NCI-H146 (cell line): Measurements from ENCODE around the gene ASB10.

Experiments used
- DNase-seq: peaks from one replicate; lab custom pipeline; 2025; lab: John Stamatoyannopoulos, UW

Gene ASB10

GRCh38 chr7:151210087-151210854 lies 23.2 kb upstream of the ASB10 start, which contains the start of gene H2BK1:
H2BK1 (minus strand) TSS chr7:151210488; CDS start chr7:151210318, 170 bp downstream.
- no peak for DNase-seq

DNA sequence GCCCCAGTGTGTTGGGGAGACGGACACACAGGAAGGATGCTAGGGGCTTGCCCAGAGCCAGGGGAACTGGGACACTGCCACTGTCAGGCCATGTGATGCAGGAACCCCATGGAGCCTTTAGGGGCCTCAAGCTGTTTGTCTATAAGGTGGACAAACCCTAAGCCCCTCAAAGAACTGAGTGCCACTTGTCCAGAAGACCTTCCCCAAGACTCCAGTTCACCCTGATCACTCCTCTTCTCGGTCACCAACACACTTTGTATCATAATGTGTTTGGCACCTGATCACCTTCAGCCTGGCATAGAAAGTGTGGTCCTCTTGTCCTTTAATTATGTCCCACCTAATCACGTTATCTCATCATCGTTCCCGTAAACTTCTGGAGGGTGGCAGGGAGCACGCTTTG lies 22.5 kb upstream of the ASB10 start:
- DNase-seq = no peak

DNA sequence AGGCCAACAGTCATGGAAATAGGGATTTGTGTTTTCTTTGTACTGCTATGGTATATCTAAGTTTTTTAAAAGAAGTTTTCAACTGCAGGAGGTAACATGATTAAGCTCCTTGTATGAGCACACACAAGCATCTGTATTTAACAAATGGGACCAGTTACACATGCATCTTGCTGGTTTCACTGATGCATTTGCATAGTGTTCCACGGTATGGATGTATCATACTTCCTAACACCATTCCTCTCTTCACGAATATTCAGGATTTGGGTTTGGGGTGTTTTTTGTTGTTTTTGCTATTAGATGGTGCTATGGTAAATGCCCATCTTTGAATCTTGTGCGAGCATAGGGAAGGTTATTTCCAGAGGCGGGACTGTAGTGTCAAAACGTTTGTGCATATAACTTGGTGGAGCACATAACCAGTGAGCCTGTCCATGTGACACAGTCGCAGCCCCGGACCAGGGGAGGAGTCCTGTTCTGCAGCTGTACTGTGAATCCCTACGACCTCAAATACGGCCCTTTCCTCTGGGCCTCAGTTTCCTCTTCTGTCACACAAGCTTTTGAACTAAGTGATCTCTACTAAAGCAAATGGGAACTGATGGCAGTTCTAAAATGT lies 21.3 kb upstream of the ASB10 start:
- no peak for DNase-seq

DNA sequence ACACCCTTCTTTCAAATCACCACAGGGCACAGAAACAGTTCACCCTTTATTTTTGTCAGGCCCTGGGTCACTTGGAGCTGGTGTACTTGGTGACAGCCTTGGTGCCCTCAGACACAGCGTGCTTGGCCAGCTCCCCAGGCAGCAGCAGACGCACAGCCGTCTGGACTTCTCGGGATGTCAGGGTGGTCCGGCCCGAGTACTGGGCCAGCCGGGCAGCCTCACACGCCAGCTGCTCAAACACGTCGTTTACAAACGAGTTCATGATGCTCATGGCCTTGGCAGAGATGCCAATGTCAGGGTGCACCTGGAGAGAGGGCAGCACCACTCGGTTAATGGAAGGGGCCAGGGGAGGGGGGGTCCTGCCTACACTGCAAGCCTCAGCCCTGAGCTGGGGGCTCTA lies 20.8 kb upstream of the ASB10 start:
- DNase-seq = no peak

DNA sequence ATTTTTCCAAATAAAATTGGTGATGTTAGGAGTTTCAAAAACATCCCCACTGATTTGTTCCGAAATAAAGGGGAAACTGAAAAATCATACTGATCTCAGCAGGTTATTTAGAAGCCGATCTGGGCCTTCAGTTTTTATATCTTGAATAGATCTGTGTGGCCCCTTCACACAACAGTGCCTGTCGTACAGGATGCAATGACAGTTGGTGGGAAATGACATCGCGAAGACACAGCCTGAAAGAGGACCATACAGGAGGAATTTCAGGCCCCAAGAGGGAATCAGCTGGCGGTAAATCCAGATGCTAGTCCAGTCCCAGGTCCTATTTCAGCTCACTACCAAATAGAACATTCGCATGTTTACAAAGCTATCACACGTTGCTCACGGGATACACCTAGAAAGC lies 20.3 kb upstream of the ASB10 start:
- DNase-seq = no peak

- no peak for DNase-seq
Measured at GRCh38 chr7:151206914-151207313, 19.9 kb upstream of the ASB10 start.

DNA sequence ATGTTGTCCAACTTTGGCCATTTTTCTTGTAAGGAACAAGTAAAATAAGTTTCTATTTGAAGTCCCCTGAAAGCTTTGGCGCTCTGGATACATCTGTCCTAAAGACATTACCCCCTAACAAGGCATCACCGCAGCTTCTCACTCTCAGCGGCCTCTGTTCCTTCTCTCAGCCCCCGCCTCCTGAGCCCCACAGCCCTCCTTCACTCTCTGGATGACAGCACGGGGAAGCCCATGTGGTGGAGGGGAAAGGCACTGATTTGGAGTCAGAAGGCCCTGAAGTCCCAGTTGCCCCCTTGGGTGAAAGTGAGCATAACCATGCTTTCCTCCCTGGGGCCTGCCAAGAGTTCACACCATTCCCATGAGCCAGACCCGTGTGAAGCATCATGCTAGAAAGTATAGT lies 18.7 kb upstream of the ASB10 start:
- no peak for DNase-seq

DNA sequence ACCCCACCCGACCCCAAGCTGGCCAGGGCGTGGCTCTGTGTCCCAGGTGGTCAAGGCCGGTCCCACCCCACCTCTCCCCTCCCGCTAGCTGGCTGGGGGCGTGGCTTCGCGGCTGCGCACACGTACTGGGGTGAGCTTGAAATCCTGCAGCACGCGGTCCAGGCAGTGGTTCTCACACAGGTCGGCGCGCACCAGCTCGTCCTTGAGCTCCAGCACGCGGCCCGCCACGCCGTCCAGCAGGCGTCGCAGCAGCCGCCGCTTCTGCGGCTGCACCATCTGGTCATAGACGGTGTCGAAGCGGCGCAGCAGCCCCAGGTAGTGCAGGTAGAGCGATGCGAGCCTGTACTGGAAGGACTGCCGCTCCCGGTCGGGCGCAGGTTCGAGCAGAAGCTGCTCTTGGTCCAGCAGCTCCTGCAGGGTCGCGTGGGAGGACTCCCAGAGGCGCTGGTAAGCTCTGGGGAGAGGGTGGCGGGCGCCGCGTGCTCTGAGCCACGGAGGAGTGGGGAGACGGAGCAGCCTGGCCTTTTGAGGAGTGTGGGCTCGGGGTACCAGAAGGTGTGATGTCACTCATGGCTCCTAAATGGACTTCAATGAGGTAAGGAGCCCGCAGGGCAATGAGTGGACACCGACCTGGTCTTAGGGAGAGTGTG lies 17.5 kb upstream of the ASB10 start:
- peak; percentile 28 for DNase-seq

DNA sequence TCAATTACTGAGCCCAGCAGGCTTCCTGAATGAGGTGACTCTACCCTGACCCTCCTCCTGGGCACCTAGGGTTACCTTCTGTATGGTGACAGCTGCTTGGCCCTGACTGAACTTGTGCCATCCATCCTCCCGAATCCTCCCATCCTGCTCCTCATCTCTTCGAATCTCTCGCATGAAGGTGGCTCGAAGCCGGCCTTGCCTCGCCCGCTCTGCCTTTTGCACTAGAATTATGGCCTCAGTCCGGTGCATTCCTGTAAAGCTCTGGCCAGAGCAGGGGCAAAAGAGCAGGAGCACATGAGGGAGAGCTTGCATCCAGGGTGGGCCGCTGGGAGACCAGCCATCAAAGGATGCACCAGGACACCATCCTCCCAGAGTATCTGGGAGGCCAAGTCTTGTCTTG lies 15.8 kb upstream of the ASB10 start:
- DNase-seq = no peak

DNA sequence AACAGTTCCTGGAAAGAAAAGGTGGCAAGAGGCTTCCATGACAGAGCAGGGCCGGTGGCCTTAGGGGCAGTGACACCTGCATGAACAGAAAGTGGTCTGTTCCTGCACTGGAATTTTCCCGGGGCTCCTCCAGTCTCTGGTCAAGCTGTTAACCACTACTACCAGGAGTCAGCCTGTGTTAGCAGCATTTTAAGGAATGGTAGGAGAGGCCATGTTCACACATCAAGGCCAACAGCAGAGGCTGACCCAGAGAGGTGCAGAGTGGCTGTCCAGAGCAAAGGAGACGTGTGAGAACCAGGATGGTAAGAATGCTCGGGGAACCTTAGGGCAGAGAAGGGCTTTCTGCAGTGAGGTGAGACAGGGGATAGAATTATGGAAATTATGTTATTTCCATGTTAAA lies 14.7 kb upstream of the ASB10 start:
- DNase-seq = no peak

DNA sequence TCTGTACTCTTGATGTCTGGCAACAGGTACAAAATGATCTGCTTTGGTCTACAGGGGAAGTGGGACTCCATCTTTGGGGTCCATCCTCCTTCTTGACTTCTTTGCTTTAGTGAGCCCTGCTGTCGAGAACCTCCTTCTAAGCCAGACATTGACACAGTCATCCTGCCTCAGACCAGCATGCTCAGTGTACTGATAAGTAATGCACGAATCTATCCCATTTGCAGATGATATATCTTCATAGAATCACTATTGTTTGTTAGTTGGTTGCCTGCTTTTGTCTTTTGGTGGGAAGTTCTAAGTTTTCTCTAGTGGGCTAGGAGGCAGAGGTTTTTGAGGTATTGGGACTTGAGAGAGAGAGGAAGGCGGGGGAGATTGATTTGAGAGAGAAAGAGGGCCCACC lies 14.3 kb upstream of the ASB10 start:
- no peak for DNase-seq

DNA sequence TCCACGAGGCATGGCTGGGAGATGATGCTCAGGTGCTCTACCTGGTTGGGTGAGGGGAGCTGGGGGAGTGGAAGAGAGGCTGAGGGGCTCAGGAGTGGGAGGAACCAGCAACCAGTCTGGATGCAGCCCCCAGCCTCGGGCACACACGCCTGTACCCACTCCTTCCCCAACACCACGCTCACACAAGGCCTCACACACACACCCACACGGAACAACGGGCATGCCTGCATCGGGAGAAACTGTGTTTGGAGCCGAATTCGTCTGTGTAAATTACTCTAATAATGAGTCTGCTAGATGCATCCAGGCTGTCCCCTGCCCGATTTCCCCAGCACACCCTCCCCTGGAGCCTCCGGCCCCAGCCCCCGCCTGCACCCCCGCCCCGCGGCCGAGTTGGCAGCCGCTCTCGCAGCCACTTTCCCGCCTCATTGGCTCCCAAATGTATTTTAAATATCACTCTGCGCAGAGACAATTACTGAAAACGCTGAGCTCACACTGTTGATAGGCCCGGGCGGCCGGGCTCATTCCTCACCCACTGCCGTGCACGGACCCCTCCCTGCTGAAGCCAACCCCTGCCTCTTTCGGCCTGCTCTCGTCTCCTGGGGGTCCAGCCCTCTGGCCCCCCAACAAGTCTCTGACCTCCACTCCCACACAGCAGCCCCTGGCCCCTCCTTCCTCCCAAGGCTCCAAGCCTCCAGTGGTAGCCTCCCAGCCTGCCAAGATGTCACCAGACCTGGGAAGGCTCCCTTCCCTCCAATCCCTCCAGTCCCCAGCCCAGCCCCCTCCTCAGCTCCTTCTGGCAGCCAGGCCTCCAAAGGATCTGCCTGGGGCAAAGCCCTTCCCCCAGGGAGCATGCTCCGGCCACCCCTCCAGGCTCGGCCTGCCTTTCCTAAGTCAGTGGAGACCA lies 12.1 kb upstream of the ASB10 start:
- DNase-seq = peak; percentile 25

- DNase-seq = no peak
Measured at GRCh38 chr7:151197932-151198331, 10.9 kb upstream of the ASB10 start.

- no peak for DNase-seq
Measured at GRCh38 chr7:151195616-151196450, 8.8 kb upstream of the ASB10 start.

- DNase-seq = no peak
Measured at GRCh38 chr7:151194188-151194587, 7.1 kb upstream of the ASB10 start.

DNA sequence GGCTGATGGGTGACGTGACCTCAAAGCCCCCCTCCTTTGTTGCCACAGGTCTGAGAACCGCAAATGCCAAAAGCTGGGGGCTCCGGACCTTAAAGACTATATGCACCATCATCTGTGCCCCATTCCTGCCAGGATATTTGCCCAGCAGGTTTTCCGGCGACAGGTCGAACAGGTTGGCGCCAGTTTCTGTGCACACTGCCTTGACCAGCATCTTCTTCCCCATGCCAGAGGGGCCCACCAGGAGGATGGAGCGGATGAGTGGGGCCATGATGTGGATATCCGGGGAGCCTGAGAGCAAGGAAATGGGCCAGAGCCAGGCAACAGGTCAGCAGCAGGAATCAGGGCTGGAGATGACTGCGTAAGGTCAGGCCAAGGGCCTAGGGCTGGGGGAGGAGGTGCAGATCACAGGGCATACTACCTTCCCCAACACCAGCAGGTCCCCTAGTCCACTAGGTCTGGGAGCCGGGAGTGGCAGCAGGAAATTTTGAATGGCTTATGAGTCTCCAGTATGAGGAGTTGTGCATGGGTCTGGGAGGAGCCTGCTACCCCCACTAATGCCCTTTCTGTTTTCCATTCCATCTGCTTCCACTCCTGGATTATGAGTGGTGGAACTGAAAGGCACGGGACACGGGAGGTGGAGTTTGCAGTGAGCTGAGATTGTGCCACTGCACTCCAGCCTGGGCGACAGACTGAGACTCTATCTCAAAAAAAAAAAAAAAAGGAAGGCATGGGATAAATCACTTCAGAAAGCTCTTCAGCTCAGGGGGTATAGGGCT lies 6.3 kb upstream of the ASB10 start:
- no peak for DNase-seq

DNA sequence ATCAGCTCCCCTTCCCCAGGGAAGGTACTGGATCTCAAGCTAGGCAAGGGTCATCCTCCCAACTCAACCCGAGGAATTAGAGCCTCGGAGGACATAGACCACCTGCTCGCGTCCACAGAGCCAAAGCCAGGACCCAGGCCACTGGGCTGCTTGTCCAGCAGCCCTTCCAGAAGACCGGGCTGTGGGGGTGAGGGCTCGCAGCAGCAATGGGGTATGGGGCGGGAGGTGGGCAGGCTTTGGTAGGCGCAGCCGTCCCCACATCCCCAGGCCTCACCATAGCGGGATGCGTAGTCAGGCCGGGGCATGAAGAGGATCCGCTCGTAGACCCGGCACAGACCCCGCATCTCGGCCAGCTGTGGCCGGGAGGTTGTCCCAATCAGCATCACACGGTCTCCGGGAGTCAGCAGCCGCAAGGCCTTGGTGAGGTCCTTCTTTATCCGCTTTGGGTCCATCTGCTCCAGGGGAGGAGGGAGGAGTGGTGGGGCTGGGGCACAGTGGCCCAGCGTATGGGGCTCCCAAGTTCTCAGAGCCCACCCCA lies 5.0 kb upstream of the ASB10 start:
- DNase-seq = no peak

- peak; percentile 8 for DNase-seq
Measured at GRCh38 chr7:151191544-151191943, 4.5 kb upstream of the ASB10 start.

GRCh38 chr7:151189038-151189437 lies 2.0 kb upstream of the ASB10 start:
- DNase-seq = no peak

- no peak for DNase-seq
Measured at GRCh38 chr7:151188252-151188542, 1.1 kb upstream of the ASB10 start.
